Skeletal muscle satellite cell (primary cell): Measurements from ENCODE around the gene ERLEC1.
"Not testable (repeated sequence)": the region's sequence is repeated elsewhere in the genome, so short reads cannot be mapped to it uniquely, and the experiment has no call there.

Experiments
- H3K27me3 ChIP-seq: 2 replicates; pipeline ENCODE4 v1.7.0; 2013; ENCODE audit warnings: low read length; ENCODE audit not compliant: control insufficient read depth, insufficient read depth
- H3K36me3 ChIP-seq: 2 replicates; pipeline ENCODE4 v1.7.0; 2013; ENCODE audit warnings: mild to moderate bottlenecking, control low read depth, low read length; ENCODE audit not compliant: insufficient read depth
- H3K4me1 ChIP-seq: 2 replicates; pipeline ENCODE4 v1.7.0; 2013; ENCODE audit warnings: low read length; ENCODE audit not compliant: control insufficient read depth, insufficient read depth
- H3K4me2 ChIP-seq: 2 replicates; pipeline ENCODE4 v1.7.0; 2013; ENCODE audit warnings: mild to moderate bottlenecking, low read length
- H3K4me3 ChIP-seq: 2 replicates; pipeline ENCODE4 v1.7.0; 2013; ENCODE audit warnings: low read length
- H3K9ac ChIP-seq: 2 replicates; pipeline ENCODE4 v1.7.0; 2013; ENCODE audit warnings: mild to moderate bottlenecking, low read depth, low read length, moderate library complexity
- H3K9me3 ChIP-seq: replicated peaks from 2 replicates; pipeline ENCODE4 v1.7.0; 2013; ENCODE audit warnings: mild to moderate bottlenecking, control low read depth, low read length

ERLEC1 gene

DNA sequence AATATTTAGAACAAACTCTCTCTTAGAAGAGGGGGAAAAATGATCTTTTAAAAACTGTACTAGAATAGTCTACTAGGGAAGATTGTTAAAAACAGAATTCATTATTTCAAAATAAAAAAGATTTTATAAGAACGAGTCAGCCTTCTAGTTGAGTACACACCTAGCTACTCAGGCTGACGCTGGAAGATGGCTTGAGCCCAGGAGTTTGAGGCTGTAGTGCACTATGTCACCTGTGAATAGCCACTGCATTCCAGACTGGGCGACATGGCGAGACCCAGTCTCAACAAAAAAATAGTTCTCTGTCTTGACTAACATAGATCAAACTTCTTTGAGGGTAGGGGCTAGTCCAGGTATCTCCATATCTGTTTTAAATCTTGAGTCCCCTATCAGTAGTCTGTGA is 33.9 kb downstream of the ERLEC1 start:
- Histone ChIP-seq H3K4me2 (no peak overlapping the region), H3K36me3 (peaks cover 32% of the 10 kb centered on the region), H3K9ac (no peak overlapping the region), H3K4me1 (no peaks in the 10 kb centered on the region), H3K9me3 (no peaks in the 10 kb centered on the region), H3K27me3 (no peaks in the 10 kb centered on the region), H3K4me3 (no peak overlapping the region)

DNA sequence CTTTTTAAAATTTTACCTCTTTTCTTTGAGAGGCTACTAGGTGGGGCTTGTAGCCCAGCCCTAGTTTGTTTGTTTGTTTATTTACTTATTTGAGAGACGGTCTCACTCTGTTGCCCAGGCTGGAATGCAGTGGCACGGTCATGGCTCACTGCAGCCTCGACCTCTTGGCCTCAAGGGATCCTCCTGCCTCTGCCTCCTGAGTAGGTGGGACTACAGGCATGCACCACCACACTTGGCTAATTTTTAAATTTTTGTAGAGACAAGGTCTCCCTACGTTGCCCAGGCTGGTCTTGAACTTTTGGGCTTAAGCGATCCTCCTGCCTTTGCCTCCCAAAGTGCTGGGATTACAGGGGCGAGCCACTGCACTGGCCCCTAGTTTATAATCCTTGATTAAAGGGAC is 35.0 kb downstream of the ERLEC1 start:
- Histone ChIP-seq H3K27me3 (no peaks in the 10 kb centered on the region), H3K36me3 (peaks cover 23% of the 10 kb centered on the region), H3K9ac (no peak overlapping the region), H3K4me1 (no peaks in the 10 kb centered on the region), H3K4me2 (no peak overlapping the region), H3K9me3 (no peaks in the 10 kb centered on the region), H3K4me3 (no peak overlapping the region)

DNA sequence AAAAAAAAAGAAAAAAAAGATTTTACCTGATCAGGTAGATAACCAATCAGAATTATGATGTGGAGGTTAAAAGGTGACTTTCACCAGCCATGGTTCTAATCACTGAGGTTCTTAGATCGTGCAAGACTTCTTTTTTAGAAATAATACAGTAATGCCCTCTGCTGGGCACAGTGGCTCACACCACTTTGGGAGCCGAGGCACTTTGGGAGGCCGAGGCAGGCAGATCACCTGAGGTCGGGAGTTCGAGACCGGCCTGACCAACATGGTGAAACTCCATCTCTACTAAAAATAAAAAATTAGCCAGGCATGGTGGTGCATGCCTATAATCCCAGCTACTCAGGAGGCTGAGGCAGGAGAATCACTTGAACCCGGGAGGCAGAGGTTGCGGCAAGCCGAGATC is 36.8 kb downstream of the ERLEC1 start:
- not testable (repeated sequence) for H3K4me2 ChIP-seq, H3K27me3 ChIP-seq, H3K9me3 ChIP-seq, H3K9ac ChIP-seq, H3K4me3 ChIP-seq, H3K4me1 ChIP-seq
- H3K36me3 ChIP-seq = peaks cover 20% of the 10 kb centered on the region

DNA sequence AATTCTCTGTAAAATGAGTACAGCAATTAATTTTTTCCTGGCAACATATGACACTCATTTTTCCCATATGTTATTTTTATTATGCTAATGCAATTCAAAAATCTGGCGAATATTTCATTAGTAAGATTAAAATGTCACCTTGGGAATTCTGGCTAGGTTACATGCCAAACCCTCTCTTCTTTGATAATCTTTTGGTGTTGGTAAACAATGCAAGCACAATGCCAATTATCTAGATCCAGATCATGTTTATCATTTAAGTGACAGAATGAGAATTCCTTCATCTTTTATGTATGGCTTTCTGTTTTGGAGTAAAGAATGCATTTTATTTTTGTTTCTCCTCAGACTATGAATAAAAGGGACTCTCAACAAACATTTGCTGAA is 39.2 kb downstream of the ERLEC1 start:
- no peaks in the 10 kb centered on the region for H3K9me3 ChIP-seq

DNA sequence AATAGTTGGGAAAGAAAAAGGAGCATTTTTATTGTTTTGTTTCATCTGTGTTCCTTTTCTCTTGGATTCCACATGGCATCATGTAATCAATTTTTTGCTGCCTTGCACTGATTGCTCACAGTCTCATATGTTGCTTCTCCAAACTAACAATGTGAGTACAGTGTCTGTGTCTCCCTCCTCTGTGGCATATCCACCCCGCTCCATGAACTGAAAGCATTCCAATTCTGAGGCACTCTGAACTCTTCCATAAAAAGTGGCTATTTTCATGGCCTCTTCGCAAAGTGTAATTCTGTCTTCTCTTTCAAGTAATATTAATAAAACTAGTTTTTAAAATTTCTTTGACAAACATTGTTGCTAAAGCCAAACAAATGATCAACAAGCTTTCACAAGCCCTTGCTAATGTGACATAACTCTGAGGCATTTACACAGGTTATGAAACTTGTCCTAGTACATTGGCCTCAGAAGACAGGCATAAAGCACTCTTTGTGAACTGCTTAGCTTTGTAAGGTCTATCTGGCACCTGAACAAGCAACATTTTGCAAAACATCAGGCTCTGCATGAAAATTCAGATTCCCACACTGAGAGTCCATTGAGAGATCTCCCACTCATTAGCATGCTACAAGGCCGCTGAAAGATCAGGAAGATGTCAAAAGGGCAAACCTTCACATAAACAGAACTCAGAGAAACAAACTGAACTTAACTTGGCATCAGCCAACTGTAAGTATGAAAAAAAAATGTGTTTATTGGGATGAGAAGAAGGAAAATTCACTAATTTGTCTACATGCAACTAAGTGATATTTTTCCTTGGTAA is 39.9 kb downstream of the ERLEC1 start:
- Histone ChIP-seq H3K9me3 (no peaks in the 10 kb centered on the region), H3K9ac (no peak overlapping the region), H3K27me3 (no peaks in the 10 kb centered on the region), H3K36me3 (peaks cover 8% of the 10 kb centered on the region), H3K4me2 (no peak overlapping the region), H3K4me3 (no peak overlapping the region), H3K4me1 (no peaks in the 10 kb centered on the region)

More for the DNA sequence above, 39.2 kb downstream of the ERLEC1 start:
- Histone ChIP-seq H3K36me3 (peaks cover 5% of the 10 kb centered on the region), H3K9ac (no peak overlapping the region), H3K4me3 (no peak overlapping the region), H3K4me2 (no peak overlapping the region), H3K27me3 (no peaks in the 10 kb centered on the region), H3K4me1 (no peaks in the 10 kb centered on the region)

DNA sequence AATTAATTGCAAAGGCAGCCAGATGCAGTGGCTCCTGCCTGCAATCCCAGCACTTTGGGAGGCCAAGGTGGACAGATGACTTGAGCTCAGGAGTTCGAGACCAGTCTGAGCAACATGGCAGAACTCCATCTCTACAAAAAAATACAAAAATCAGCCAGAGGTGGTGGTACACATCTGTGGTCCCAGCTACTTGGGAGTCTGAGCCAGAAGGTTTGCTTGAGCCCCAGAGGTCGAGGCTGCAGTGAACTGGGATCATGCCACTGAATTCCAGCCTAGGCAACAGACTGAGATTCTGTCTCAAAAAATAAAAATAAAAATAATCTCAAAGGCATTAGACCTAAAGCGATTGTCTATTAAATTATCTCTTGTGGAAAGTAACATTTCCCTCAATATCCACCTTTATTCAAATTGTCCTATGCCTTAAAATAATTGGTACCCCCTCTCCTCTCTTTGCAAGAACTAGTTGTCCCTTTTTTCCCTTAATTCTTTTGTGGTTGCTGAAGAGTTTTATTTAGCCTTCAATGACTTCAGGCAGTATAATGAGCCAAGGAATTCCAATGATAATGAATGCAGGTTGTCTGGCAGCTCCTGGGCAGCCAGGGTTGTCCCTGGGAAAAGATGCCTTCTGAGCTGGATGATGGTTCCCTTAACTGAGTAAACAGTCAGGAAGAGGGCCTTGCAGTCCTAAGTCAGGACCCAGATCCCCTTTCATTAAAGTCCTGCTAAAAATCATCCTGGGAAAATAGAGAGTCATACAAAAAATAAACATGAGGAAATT is 40.7 kb downstream of the ERLEC1 start:
- Histone ChIP-seq H3K4me1 (no peaks in the 10 kb centered on the region), H3K4me3 (no peak overlapping the region), H3K4me2 (no peak overlapping the region), H3K9ac (no peak overlapping the region), H3K27me3 (no peaks in the 10 kb centered on the region), H3K9me3 (no peaks in the 10 kb centered on the region), H3K36me3 (peaks cover 8% of the 10 kb centered on the region)

DNA sequence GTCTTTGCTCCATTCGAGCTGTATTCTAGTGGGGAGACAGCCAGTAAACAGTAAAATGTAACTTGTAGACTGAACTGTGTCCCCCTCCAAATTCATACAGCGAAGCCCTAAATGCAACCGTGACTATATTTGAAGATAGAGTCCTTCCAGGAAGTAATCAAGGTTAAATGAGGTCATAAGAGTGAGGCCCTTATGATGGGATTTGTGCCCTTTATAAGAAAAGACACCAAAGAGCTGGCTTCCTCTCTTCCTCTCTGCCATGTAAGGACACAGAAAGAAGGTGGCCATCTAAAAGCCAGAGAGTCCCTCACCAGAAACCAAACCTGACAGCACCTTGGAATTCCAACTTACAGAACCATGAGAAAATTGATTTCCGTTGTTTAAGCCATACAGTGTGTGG is 41.5 kb downstream of the ERLEC1 start:
- no peak overlapping the region for H3K4me3 ChIP-seq
- H3K9me3 ChIP-seq = no peaks in the 10 kb centered on the region
- peaks cover 8% of the 10 kb centered on the region for H3K36me3 ChIP-seq
- no peaks in the 10 kb centered on the region for H3K4me1 ChIP-seq
- H3K9ac ChIP-seq = no peak overlapping the region
- H3K4me2 ChIP-seq = no peak overlapping the region
- H3K27me3 ChIP-seq = no peaks in the 10 kb centered on the region

DNA sequence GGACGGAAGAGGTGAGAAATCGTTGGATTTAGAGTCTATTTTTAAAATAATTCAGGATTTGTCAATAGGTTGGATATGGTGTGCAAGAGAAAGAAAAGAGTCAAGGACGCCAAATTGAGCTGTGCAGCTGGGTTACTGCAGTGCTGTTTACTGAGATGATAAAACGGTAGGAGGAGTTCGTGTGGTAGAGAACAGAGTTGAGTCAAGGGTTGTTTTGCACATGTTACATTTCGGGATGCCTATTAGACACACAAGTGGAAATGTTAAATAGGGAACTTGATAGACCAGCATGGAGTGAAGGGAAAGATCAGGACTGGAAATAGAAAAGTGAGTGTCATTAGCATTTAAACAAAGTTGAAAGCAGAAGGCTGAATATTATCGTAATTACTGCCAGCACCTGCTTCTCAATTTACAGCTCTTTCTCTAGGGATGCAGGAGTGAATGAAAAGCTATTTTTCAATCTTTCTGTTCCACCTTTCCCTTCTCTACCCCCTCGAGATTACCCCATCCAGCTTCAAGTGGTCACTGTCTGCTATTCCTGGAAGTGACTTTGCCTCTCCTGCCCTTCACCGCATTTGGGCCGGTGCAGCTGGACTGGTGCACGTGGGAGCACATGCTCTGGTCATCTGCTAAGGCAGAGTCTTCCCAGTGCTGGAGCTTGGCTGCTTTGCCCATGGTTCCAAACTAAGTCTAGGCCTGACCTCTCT is 42.6 kb downstream of the ERLEC1 start:
- no peak overlapping the region for H3K4me3 ChIP-seq

DNA sequence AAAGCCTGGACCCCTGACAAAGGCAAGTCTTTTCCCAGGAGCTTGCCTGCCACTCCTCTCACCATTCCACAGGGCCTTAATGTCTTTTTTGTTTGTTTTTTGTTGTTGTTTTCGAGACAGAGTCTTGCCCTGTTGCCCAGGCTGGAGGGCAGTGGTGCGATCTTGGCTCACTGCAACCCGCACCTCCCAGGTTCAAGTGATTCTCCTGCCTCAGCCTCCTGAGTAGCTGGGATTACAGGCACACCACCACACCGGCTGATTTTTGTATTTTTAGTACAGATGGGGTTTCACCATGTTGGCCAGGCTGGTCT is 43.1 kb downstream of the ERLEC1 start:
- not testable (repeated sequence) for H3K9ac ChIP-seq, H3K4me2 ChIP-seq, H3K4me1 ChIP-seq, H3K36me3 ChIP-seq, H3K9me3 ChIP-seq, H3K27me3 ChIP-seq, H3K4me3 ChIP-seq

More for the DNA sequence above, 42.6 kb downstream of the ERLEC1 start:
- Histone ChIP-seq H3K36me3 (peaks cover 8% of the 10 kb centered on the region), H3K4me1 (no peaks in the 10 kb centered on the region), H3K9me3 (no peaks in the 10 kb centered on the region), H3K9ac (no peak overlapping the region), H3K27me3 (no peaks in the 10 kb centered on the region), H3K4me2 (no peak overlapping the region)

DNA sequence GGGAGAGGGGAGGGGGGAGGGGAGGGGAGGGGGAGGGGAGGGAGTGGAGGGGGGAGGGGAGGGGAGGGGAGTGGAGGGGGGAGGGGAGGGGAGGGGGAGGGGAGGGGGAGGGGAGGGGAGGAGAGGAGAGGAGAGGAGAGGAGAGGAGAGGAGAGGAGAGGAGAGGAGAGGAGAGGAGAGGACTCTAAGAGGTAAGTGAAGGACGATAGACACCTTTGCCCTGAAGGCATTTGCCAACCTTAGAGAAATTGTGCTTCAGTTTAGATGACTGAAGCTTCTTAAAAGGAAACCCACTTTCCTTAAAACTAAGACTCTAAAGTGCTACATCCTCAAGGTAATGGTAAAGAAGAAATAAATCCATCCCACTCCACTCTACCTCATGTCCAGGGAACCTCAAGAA is 53.7 kb downstream of the ERLEC1 start:
- H3K4me2 ChIP-seq = no peak overlapping the region
- H3K4me1 ChIP-seq = no peaks in the 10 kb centered on the region
- H3K9ac ChIP-seq = no peak overlapping the region
- H3K36me3 ChIP-seq = peaks cover 3% of the 10 kb centered on the region
- no peaks in the 10 kb centered on the region for H3K9me3 ChIP-seq
- H3K4me3 ChIP-seq = no peak overlapping the region
- H3K27me3 ChIP-seq = no peaks in the 10 kb centered on the region

DNA sequence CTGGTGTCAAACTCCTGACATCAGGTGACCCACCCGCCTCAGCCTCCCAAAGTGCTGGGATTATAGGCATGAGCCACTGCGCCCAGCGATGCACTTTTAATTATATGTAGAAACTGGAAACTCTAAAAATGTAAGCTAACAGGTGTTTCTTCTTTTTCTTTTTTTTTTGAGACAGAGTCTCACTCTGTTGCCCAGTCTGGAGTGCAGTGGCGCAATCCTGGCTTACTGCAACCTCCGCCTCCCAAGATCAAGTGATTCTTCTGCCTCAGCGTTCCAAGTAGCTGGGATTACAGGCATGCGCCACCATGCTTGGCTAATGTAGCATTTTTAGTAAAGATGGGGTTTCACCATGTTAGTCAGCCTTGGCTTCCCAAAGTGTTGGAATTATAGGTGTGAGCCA is 54.8 kb downstream of the ERLEC1 start:
- H3K27me3 ChIP-seq, H3K36me3 ChIP-seq, H3K4me2 ChIP-seq, H3K9ac ChIP-seq, H3K9me3 ChIP-seq, H3K4me3 ChIP-seq, H3K4me1 ChIP-seq: not testable (repeated sequence)
